ENCODE data around the gene DENR. TPM values are rescaled to one million over a fixed set of nuclear protein-coding genes. Genes with fewer than 3 reads are reported as not detected.
"Not testable (repeated sequence)": the region's sequence is repeated elsewhere in the genome, so short reads cannot be mapped to it uniquely, and the experiment has no call there.

The DENR gene
- total RNA-seq, 1 donor: 44.5 TPM

GRCh38 chr12:122795807-122796206, 43.2 kb downstream of the DENR start:
- no peaks in the 10 kb centered on the region for H3K4me1 ChIP-seq (ENCODE audit: insufficient read depth, low read length)
- no peaks in the 10 kb centered on the region for H3K9me3 ChIP-seq (ENCODE audit: low read depth, low read length)
- no peak for TF ChIP-seq CTCF (IDR thresholded peaks at IDR 0.05; ENCODE audit: extremely low read depth, low read depth, low read length)
- H3K79me2 ChIP-seq (ENCODE audit: insufficient read depth, low read length): no peaks in the 10 kb centered on the region
- H3K27me3 ChIP-seq (ENCODE audit: insufficient read depth, low read length): no peaks in the 10 kb centered on the region
- H3K4me2 ChIP-seq (ENCODE audit: insufficient read depth, low read length): no peak overlapping the region
- H4K20me1 ChIP-seq (ENCODE audit: insufficient read depth, low read length): no peaks in the 10 kb centered on the region
- no peak overlapping the region for H3K27ac ChIP-seq (ENCODE audit: low read depth, low read length)
- no peak overlapping the region for H3K4me3 ChIP-seq (ENCODE audit: insufficient read depth, low read length)
- no peak for DNase-seq (ENCODE audit: insufficient read length, low spot score, missing footprints)
- H3K36me3 ChIP-seq (ENCODE audit: insufficient read depth, low read length): no peaks in the 10 kb centered on the region
- H2AFZ ChIP-seq (ENCODE audit: low read length): no peak overlapping the region

- no peaks in the 10 kb centered on the region for H3K27me3 ChIP-seq (ENCODE audit: insufficient read depth, low read length)
- H2AFZ ChIP-seq (ENCODE audit: low read length): no peak overlapping the region
- TF ChIP-seq CTCF (IDR thresholded peaks at IDR 0.05; ENCODE audit: extremely low read depth, low read depth, low read length): no peak
- no peak for DNase-seq (ENCODE audit: insufficient read length, low spot score, missing footprints)
- no peaks in the 10 kb centered on the region for H3K79me2 ChIP-seq (ENCODE audit: insufficient read depth, low read length)
- no peaks in the 10 kb centered on the region for H3K4me1 ChIP-seq (ENCODE audit: insufficient read depth, low read length)
- no peak overlapping the region for H3K4me3 ChIP-seq (ENCODE audit: insufficient read depth, low read length)
- H4K20me1 ChIP-seq (ENCODE audit: insufficient read depth, low read length): no peaks in the 10 kb centered on the region
- no peak overlapping the region for H3K27ac ChIP-seq (ENCODE audit: low read depth, low read length)
- no peaks in the 10 kb centered on the region for H3K36me3 ChIP-seq (ENCODE audit: insufficient read depth, low read length)
- no peak overlapping the region for H3K4me2 ChIP-seq (ENCODE audit: insufficient read depth, low read length)
- no peaks in the 10 kb centered on the region for H3K9me3 ChIP-seq (ENCODE audit: low read depth, low read length)
These were observed 47.1 kb downstream of the DENR start for GRCh38 chr12:122799641-122800243.

GRCh38 chr12:122803937-122804336, 51.3 kb downstream of the DENR start:
- H3K27me3 ChIP-seq (ENCODE audit: insufficient read depth, low read length): no peaks in the 10 kb centered on the region
- no peaks in the 10 kb centered on the region for H3K36me3 ChIP-seq (ENCODE audit: insufficient read depth, low read length)
- no peak for DNase-seq (ENCODE audit: insufficient read length, low spot score, missing footprints)
- H3K4me2 ChIP-seq (ENCODE audit: insufficient read depth, low read length): no peak overlapping the region
- H3K4me3 ChIP-seq (ENCODE audit: insufficient read depth, low read length): no peak overlapping the region
- no peak for TF ChIP-seq CTCF (IDR thresholded peaks at IDR 0.05; ENCODE audit: extremely low read depth, low read depth, low read length)
- H2AFZ ChIP-seq (ENCODE audit: low read length): no peak overlapping the region
- no peaks in the 10 kb centered on the region for H4K20me1 ChIP-seq (ENCODE audit: insufficient read depth, low read length)
- no peaks in the 10 kb centered on the region for H3K9me3 ChIP-seq (ENCODE audit: low read depth, low read length)
- H3K27ac ChIP-seq (ENCODE audit: low read depth, low read length): no peak overlapping the region
- H3K79me2 ChIP-seq (ENCODE audit: insufficient read depth, low read length): no peaks in the 10 kb centered on the region
- no peaks in the 10 kb centered on the region for H3K4me1 ChIP-seq (ENCODE audit: insufficient read depth, low read length)

GRCh38 chr12:122804957-122805356, 52.3 kb downstream of the DENR start:
- not testable (repeated sequence) for H2AFZ ChIP-seq (ENCODE audit: low read length); H3K36me3 ChIP-seq (ENCODE audit: insufficient read depth, low read length); H3K27ac ChIP-seq (ENCODE audit: low read depth, low read length); DNase-seq (ENCODE audit: insufficient read length, low spot score, missing footprints); H3K4me3 ChIP-seq (ENCODE audit: insufficient read depth, low read length); H3K27me3 ChIP-seq (ENCODE audit: insufficient read depth, low read length); H3K79me2 ChIP-seq (ENCODE audit: insufficient read depth, low read length); H3K9me3 ChIP-seq (ENCODE audit: low read depth, low read length); H3K4me2 ChIP-seq (ENCODE audit: insufficient read depth, low read length); H3K4me1 ChIP-seq (ENCODE audit: insufficient read depth, low read length); H4K20me1 ChIP-seq (ENCODE audit: insufficient read depth, low read length)
